GM13977 (cell line): ENCODE data around the gene EEF2K.
A peak's percentile ranks its signal among the peaks of the same experiment; 100 is the strongest.

Experiments used
- DNase-seq: peaks from one replicate; pipeline ENCODE4 v3.0.0; 2012; ENCODE audit warnings: low spot score
- in situ Hi-C: fragments of 300-500 bp; cut with MboI; formaldehyde crosslinking; loops from one replicate; pipeline ENCODE4 v1.12.0; 2022; ENCODE audit warnings: low sequenced_read_pairs, low pct_unique_long_range_greater_than_20kb, mixed read lengths, inconsistent platforms; ENCODE audit not compliant: unreplicated experiment
- TF ChIP-seq, protein P1 (sequence below): IDR thresholded peaks from 2 replicates; pipeline ENCODE4 v1.5.1; 2012; ENCODE audit warnings: mild to moderate bottlenecking, control low read depth; ENCODE audit not compliant: insufficient read depth; ENCODE audit errors: extremely low read depth, missing control alignments

The EEF2K gene

DNA sequence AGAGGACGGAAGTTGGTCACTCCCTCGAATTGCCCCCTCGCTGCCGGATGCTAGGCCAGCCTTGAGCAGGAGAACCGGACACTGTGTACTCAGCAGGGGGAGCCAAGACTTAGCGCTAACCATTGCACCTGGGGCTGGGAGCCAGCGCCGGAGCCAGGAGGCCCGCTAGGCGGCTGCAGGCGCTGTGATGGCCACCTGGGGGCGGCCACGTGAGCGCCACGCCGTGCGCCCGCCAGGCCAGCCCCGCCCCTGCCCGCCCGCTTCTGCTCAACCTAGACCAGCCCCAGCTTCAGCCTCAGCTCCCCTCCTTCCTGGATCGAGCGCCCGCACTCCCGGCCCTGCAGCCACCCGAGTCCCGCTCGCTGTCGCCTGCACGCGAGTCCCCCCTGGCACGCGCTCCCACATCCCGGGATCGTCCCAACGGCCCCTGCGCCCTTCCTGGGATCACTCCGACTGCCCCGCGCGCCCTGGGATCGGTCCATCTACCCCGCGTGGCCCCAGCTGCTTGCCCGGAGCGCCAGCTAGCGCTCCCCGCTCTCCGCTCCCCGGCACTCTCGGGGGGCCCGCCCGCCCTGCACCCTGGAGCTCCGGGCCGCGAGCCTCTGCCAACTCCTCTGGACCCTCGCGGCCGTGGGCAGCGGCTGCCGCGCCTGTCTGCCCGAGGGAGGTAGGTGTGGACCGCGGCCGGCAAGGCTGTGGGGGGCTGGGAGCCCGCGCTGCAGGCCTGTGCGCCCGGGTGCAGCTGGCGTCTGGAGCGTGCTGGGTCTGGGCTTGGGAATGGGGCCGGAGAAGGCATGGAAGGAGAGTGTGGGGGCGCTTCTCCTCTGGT is at the start of gene EEF2K:
Gene EEF2K, plus strand, starts transcription at position 266 of the 829 bp plus-strand sequence. CDS start 19,452 bp downstream, outside the sequence.
- in situ Hi-C loops = no loop called here
- TF ChIP-seq, protein P1, sequence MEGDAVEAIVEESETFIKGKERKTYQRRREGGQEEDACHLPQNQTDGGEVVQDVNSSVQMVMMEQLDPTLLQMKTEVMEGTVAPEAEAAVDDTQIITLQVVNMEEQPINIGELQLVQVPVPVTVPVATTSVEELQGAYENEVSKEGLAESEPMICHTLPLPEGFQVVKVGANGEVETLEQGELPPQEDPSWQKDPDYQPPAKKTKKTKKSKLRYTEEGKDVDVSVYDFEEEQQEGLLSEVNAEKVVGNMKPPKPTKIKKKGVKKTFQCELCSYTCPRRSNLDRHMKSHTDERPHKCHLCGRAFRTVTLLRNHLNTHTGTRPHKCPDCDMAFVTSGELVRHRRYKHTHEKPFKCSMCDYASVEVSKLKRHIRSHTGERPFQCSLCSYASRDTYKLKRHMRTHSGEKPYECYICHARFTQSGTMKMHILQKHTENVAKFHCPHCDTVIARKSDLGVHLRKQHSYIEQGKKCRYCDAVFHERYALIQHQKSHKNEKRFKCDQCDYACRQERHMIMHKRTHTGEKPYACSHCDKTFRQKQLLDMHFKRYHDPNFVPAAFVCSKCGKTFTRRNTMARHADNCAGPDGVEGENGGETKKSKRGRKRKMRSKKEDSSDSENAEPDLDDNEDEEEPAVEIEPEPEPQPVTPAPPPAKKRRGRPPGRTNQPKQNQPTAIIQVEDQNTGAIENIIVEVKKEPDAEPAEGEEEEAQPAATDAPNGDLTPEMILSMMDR = peak; percentile 85
- DNase-seq = peak; percentile 96

DNA sequence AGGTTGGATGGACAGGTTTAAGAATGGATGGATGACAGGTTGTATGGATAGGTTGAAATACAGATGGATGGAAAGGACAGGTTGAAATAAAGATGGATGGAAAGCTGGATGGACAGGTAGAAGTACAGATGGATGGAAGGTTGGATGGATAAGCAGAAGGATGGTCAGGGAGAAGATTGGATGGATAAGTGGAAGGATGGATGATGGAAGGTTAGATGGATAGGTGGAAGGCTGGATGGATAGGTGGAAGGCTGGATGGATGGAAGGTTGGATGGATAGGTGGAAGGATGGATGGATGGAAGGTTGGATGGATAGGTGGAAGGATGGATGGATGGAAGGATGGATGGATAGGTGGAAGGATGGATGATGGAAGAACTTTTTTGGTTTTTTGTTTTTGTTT is 44.7 kb upstream of the EEF2K start:
- DNase-seq = no peak
- TF ChIP-seq, protein P1 = no peak
- in situ Hi-C loops = no loop called here

DNA sequence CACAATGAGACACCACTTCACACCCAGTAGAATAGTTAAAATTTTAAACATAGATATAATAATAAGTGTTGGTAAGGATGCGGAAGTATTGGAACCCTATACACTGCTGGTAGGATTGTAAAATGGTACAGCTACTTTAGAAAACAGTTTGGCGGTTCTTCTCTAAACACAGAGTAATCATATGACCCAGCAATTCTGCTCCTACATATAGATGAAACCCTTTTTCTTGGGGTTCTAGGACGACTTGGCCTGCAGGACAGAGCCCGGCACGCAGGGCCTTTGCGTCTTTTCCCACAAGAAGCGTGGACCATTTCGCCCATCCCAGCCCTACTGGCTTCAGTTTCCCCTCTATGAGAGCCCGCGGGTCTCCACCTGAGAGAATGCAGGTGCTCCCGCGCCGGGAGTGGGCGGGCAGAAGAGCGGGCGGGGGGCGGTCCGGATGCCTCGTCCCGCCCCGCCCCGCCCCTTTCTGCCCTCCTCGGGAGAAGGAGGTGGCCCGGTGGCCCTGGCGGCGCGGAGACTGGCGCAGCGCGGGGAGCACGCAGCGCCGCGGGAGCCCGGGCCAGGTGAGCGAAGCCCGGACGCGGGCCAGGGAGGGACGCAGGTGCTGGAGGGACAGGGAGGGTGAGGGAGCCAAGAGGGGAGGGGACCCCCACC is 44.0 kb upstream of the EEF2K start, which contains the start of gene SDR42E2:
Gene SDR42E2, plus strand, starts transcription at position 508 of the 657 bp plus-strand sequence. CDS start 3,077 bp downstream, outside the sequence.
- peak; percentile 50 for DNase-seq
- TF ChIP-seq, protein P1 = no peak
- in situ Hi-C loops = no loop called here

DNA sequence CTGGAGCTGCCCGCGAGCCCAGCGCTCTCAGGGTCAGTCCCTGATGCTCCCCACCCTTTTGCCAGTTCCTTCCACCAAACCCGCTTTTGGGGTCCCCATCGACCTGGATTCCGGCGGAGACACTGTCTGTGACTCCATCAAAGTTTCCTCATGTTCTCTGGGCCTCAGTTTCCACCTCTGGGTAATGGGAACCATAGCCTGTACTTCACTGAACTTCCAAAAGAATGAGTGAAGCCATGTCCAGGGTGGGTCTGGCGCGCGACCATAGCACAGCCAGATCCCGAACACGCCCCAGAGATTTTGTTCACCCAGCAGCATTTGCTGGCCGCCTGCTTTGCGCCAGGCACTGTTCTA is 43.4 kb upstream of the EEF2K start:
- DNase-seq = no peak
- in situ Hi-C loops = no loop called here
- TF ChIP-seq, protein P1 = no peak

DNA sequence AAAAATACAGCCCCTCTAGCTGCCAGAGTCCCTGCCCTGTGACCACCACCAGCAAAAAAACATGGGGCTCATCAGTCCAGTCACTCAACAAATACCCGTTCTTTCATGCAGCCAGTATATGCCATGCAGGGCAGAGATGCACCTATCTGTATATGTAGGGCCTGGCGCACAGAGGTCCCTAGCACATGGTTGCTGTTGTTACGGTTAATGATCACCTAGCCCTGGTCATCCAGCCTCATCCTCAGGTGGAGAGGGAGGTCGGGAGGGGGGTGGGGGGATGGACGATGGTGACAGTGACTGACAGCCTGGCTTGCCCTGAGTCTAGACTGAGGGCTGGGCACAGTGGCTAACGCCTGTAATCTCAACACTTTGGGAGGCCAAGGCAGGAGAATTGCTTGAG is 42.3 kb upstream of the EEF2K start:
- in situ Hi-C loops = no loop called here

DNA sequence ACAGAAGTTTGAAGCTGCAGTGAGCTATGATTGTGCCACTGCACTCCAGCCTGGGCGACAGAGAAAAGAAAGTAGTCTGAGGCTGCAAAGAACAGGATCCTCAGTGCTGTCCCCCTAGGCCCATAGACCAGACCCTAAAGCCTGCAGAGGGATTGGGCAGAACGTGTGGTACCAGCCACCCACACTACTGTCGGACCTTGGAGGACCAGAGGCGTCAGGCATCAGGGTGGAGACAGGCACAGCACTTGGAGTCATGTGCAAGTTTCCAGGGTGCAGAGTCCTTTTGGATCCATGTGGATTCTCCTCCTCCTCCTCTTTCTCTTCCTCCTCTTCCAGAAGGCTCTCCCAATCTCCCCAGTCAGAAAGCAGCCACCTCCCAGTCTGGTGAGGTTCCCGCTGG is 41.6 kb upstream of the EEF2K start:
- TF ChIP-seq, protein P1 = no peak
- no peak for DNase-seq
- in situ Hi-C loops = no loop called here

More for the DNA sequence above, 42.3 kb upstream of the EEF2K start:
- DNase-seq = no peak
- TF ChIP-seq, protein P1 = no peak
